Thoracic aorta (tissue), 2 donors: Measurements from ENCODE around the gene LYRM9. TPM values are rescaled to one million over a fixed set of nuclear protein-coding genes. Genes with fewer than 3 reads are reported as not detected.

ENCODE experiments used
- ATAC-seq: fragments of 150-250 bp; one replicate; pipeline ENCODE4 v1.8.0; 2017; ENCODE audit warnings: low read depth; ENCODE audit not compliant: insufficient number of reproducible peaks, low FRiP score
- DNase-seq: peaks from one replicate; pipeline ENCODE4 v3.0.0-alpha.2; 2020; ENCODE audit warnings: low spot score
- H3K27ac ChIP-seq, 2 donors: fragments of 200-600 bp; sonication (generic); 1 replicate in 1 of 2; 2 replicates in 1 of 2; pipeline ENCODE4 v1.5.1; 2016; ENCODE audit warnings: mild to moderate bottlenecking in 2 of 2, moderate library complexity in 2 of 2
- H3K27me3 ChIP-seq: fragments of 200-600 bp; sonication (generic); replicated peaks from 2 replicates; pipeline ENCODE4 v1.6.0; 2016; ENCODE audit warnings: mild to moderate bottlenecking; ENCODE audit not compliant: insufficient read depth
- H3K36me3 ChIP-seq: fragments of 200-600 bp; sonication (generic); one replicate; pipeline ENCODE4 v1.5.1; 2016
- H3K4me1 ChIP-seq, 2 donors: fragments of 200-600 bp; sonication (generic); 1 replicate in 1 of 2; 2 replicates in 1 of 2; pipeline versions ENCODE4 v1.5.1 to v1.6.0; 2016; ENCODE audit warnings: low read depth in 2 of 2, mild to moderate bottlenecking in 1 of 2; ENCODE audit not compliant: control insufficient read depth in 1 of 2
- H3K4me3 ChIP-seq: fragments of 200-600 bp; sonication (generic); 2 replicates; pipeline ENCODE4 v1.5.1; 2016; ENCODE audit warnings: mild to moderate bottlenecking
- H3K9me3 ChIP-seq: fragments of 200-600 bp; sonication (generic); 2 replicates; pipeline ENCODE4 v1.5.1; 2016
- total RNA-seq, 2 donors: library from RNA; depleted of rRNA; stranded (reverse); fragments of >200 nt; gene quantifications; one replicate each; pipeline versions ENCODE4 v1.1.0 to v1.2.3, GENCODE V29; 2016
- TF ChIP-seq, protein P1 (sequence below): fragments of 200-600 bp; sonication (generic); IDR thresholded peaks from one replicate; pipeline ENCODE4 v1.5.1; 2019; ENCODE audit warnings: antibody characterized with exemption

The LYRM9 gene
- total RNA-seq, 2 donors from 2014 or later = 10.6 to 27.2 TPM

DNA sequence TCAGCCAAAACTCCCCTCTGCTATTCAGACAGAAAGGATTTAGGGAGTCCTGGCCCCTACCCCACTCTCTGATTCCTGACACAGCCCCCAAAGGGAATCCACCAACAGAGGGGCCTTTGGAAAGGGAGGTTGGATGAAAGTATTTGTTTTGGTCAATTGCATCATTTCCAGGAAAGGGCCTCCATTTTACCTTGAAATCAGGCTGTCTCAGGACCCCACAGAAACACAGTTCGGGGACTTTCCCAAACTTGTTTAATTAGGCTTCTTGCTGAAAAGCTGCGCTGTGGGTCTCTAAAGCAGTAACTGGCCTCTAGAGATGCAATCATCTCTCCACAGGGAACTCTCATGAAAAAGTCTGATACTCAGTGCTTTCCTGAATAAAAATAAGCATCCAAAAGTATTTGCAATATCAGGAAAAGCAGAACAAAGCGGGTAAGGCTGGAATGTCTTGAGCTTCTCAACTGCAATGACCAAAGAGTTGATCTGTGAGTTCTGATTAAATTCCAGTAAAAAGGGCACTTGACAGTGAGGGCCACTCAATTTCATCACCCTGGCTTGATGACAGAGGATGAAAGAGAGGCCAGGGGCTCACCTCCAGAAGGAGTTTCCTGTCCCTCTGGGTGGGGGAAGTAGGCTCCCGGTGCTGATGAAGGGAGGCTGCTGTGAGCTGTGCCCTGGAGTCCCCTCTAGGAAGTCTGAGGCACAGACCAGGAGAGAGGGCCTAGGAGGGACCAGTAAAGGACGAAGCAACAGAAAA lies 36.3 kb downstream of the LYRM9 start:
- H3K4me1 ChIP-seq = no peaks in the 10 kb centered on the region
- H3K9me3 ChIP-seq = no peaks in the 10 kb centered on the region
- DNase-seq (no peak), ATAC-seq (no peak)
- no peaks in the 10 kb centered on the region for H3K36me3 ChIP-seq
- H3K27me3 ChIP-seq = no peaks in the 10 kb centered on the region
- H3K4me3 ChIP-seq = no peak overlapping the region
- TF ChIP-seq, protein P1, sequence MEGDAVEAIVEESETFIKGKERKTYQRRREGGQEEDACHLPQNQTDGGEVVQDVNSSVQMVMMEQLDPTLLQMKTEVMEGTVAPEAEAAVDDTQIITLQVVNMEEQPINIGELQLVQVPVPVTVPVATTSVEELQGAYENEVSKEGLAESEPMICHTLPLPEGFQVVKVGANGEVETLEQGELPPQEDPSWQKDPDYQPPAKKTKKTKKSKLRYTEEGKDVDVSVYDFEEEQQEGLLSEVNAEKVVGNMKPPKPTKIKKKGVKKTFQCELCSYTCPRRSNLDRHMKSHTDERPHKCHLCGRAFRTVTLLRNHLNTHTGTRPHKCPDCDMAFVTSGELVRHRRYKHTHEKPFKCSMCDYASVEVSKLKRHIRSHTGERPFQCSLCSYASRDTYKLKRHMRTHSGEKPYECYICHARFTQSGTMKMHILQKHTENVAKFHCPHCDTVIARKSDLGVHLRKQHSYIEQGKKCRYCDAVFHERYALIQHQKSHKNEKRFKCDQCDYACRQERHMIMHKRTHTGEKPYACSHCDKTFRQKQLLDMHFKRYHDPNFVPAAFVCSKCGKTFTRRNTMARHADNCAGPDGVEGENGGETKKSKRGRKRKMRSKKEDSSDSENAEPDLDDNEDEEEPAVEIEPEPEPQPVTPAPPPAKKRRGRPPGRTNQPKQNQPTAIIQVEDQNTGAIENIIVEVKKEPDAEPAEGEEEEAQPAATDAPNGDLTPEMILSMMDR = no peak
- H3K27ac ChIP-seq = no peak overlapping the region

DNA sequence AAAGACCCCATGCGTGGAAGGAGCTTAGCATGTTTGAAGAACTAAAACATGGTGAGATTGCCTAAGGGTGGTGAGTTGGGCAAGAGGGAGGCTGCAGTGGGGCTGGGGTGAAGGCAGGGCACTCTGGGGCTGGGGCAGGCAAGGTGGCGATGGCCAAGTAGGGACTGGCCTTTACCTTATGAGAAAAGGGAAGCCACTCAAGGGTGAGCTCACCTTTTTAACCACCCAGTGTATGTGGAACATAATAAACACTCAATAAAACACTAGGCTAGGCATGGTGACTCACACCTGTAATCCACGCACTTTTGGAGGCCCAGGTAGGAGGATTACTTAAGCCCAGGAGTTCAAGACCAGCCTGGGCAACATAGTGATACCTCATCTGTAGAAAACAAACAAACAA lies 37.7 kb downstream of the LYRM9 start:
- Histone ChIP-seq H3K9me3 (no peaks in the 10 kb centered on the region), H3K36me3 (no peaks in the 10 kb centered on the region), H3K27me3 (no peaks in the 10 kb centered on the region), H3K4me1 (no peaks in the 10 kb centered on the region), H3K27ac (no peak overlapping the region), H3K4me3 (no peak overlapping the region)
- TF ChIP-seq, protein P1 = no peak
- no peak for DNase-seq
- no peak for ATAC-seq

DNA sequence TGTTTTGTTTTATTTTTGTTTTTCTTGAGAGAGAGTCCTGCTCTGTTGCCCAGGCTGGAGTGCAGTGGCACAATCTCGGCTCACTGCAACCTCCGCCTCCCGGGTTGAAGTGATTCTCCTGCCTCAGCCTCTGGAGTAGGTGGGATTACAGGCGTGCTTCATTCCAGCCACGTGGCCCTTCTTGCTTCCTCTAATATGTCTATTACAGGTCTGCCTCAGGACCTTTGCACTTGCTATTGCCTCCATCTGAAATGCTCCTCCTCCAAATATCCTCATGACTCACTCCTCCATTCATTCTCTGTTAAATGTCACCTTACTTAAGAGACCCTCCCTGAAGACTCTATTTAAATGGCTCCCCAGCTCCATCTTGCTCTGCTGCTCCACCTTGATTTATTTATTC lies 39.0 kb downstream of the LYRM9 start:
- H3K9me3 ChIP-seq = no peaks in the 10 kb centered on the region
- TF ChIP-seq, protein P1 = no peak
- no peak for ATAC-seq

DNA sequence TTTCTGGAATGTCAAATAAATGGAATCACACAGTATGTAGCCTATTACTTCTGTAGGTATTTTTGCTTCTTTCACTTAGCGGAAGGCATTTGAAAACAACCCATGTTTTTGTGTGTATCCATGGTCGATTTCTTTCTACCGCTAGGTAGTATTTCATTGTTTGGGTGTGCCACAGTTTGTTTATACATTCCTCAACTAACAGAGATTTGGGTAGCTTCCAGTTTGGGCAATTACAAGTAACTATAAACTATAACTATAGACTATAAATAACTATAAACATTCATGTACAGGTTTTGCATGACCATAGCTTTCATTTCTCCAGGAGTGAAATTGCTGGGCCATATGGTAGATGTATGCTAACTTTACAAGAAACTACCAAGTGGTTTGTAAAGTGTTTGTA lies 40.1 kb downstream of the LYRM9 start:
- Histone ChIP-seq H3K4me1 (no peaks in the 10 kb centered on the region), H3K36me3 (no peaks in the 10 kb centered on the region), H3K27me3 (no peaks in the 10 kb centered on the region), H3K9me3 (no peaks in the 10 kb centered on the region), H3K4me3 (no peak overlapping the region), H3K27ac (no peak overlapping the region)
- DNase-seq (no peak), ATAC-seq (no peak)
- TF ChIP-seq, protein P1 = no peak

More for the DNA sequence above, 39.0 kb downstream of the LYRM9 start:
- H3K27me3 ChIP-seq = no peaks in the 10 kb centered on the region
- no peaks in the 10 kb centered on the region for H3K36me3 ChIP-seq
- no peak overlapping the region for H3K27ac ChIP-seq
- no peak overlapping the region for H3K4me3 ChIP-seq
- H3K4me1 ChIP-seq = no peaks in the 10 kb centered on the region
- DNase-seq = no peak

DNA sequence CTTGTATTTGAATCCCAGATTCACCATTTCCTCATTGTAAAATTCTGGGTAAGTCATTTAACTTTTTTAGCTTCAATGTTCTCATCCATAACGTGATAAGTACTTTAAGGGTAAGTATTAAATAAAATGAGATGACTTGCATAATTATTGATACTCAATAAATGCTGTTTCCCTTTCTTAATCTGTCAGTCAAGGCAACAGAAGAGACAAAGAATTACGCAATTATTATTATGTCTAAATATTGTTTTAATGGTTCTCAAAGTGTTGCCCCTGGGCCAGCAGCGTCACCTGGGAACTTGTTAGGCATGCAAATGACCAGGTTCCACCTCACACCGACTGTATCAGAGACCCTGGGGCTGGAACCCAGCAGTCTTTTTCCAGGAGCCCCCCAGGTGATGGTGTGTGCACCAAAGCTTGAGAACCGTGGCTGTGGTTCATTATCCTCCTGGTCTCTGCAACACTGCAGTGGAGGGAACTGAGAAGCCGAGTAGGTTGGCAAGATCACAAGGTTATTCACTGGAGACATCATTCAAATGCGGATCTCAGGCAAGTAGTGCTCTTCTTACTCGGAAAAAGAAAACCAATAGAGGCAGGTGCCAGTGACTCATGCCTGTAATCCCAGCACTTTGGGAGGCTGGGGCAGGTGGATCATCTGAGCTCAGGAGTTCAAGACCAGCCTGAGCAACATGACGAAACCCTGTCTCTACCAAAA lies 43.5 kb downstream of the LYRM9 start:
- H3K4me1 ChIP-seq = no peaks in the 10 kb centered on the region
- H3K27me3 ChIP-seq = no peaks in the 10 kb centered on the region
- ATAC-seq = no peak
- no peak for DNase-seq
- no peaks in the 10 kb centered on the region for H3K9me3 ChIP-seq
- TF ChIP-seq, protein P1 = no peak
- no peak overlapping the region for H3K4me3 ChIP-seq
- no peaks in the 10 kb centered on the region for H3K36me3 ChIP-seq
- H3K27ac ChIP-seq = no peak overlapping the region
